NCI-H510A treated with DMSO at 0.1 percent for 48 hours (cell line): Measurements from ENCODE around the gene RNU1-3.
"Not testable (repeated sequence)": the region's sequence is repeated elsewhere in the genome, so short reads cannot be mapped to it uniquely, and the experiment has no call there.

Experiments used
- DNase-seq: peaks from one replicate; lab custom pipeline; 2025; lab: John Stamatoyannopoulos, UW

The RNU1-3 gene

GRCh38 chr1:16651560-16651959, 15.2 kb downstream of the RNU1-3 start:
- not testable (repeated sequence) for DNase-seq

DNA sequence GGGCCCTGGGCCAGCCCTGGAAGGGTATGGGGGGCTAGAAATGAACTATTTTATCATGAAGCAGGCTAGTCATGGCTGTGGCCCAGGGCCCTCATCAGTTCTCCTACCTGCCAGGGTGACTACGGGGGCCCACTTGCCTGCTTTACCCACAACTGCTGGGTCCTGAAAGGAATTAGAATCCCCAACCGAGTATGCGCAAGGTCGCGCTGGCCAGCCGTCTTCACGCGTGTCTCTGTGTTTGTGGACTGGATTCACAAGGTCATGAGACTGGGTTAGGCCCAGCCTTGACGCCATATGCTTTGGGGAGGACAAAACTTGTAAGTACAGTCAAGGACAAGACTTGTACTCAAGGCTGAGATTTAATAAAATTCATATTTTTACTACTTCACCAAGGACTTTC, 16.8 kb downstream of the RNU1-3 start:
- DNase-seq: not testable (repeated sequence)

DNA sequence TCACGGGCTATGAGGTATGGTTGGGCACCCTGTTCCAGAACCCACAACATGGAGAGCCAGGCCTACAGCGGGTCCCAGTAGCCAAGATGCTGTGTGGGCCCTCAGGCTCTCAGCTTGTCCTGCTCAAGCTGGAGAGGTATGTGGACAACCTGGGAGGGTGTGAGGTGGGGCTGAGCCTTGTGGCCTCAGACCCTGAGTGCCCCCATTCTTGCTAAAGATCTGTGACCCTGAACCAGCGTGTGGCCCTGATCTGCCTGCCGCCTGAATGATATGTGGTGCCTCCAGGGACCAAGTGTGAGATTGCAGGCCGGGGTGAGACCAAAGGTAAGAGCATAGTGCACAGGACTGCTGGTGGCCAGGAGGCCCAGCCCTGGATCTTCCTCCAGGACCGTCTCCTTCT, 17.4 kb downstream of the RNU1-3 start:
- DNase-seq: not testable (repeated sequence)

- DNase-seq: not testable (repeated sequence)
Observed at GRCh38 chr1:16648756-16649155, 18.0 kb downstream of the RNU1-3 start.

DNA sequence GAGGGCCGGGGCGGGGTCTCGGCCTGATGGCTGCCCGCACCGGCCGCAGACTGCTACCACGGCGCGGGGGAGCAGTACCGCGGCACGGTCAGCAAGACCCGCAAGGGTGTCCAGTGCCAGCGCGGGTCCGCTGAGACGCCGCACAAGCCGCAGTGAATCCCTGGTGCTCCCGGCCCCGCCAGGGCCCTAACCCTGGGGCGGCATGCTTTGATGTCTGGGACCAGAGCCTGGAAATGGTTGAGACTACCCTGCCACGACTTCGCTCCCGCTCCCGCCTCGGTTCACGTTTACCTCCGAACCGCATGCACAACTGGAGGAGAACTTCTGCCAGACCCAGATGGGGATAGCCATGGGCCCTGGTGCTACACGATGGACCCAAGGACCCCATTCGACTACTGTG, 18.5 kb downstream of the RNU1-3 start:
- DNase-seq: not testable (repeated sequence)

- DNase-seq: not testable (repeated sequence)
Observed at GRCh38 chr1:16647179-16648176, 19.3 kb downstream of the RNU1-3 start.

GRCh38 chr1:16646716-16647115, 20.0 kb downstream of the RNU1-3 start:
- not testable (repeated sequence) for DNase-seq

DNA sequence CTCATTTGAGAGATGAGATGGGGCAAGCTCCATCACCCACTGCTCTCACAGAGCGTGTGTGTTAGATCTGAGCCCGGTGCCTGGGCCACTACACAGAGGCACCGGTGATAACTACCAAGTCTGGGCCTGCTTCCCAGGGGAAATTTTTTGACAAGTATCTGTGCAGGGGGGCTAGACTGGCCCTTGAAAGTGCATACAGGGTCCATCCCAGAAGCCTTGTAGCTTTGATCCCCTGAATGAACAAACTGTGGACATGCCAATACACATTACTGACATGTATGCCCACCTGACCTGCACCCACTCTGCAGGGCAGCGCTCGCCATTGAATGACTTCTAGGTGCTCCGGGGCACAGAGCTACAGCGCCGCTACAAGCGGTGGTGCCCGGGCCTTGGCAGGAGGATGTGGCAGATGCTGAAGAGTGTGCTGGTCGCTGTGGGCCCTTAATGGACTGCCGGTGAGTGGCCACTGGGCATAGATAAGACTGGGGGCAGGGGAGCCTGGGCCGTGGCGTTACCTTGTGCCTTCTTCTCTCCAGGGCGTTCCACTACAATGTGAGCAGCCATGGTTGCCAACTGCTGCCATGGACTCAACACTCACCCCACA, 20.6 kb downstream of the RNU1-3 start:
- DNase-seq: not testable (repeated sequence)

DNA sequence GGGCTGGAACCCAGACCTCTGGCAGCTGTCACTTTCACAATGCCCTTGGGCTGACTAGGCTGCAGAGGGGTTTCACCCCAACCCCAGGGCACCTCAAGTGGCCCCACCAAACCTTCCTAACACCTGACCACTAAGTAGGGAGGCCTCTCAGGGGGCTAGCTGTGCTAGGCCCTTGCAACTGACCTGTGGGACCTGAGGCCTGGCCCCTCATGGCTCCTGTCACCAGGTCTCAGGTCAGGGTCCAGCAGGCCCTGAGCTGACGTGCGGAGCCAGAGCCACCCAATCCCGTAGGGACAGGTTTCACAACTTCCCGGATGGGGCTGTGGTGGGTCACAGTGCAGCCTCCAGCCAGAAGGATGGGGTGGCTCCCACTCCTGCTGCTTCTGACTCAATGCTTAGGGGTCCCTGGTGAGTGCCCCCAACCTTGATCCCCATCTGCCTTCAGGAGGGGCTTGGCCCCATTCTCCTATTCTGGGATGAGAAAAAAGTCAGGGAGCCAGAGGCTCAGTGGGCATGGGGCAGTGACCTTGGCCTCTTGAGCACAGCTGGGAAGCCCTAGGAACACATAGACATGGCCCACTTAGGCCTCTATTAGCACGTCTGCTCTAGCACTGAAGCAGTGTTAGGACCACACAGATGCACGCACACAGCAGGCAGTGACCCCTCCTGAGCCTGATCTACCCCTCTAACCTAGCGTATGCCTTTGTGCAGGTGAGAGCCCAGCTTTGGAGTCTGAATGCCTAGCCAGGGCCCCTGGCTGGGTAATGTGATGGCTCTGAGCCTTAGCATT, 21.3 kb downstream of the RNU1-3 start:
- DNase-seq: not testable (repeated sequence)

GRCh38 chr1:16644482-16645270, 22.1 kb downstream of the RNU1-3 start:
- DNase-seq: peak; percentile 100

DNA sequence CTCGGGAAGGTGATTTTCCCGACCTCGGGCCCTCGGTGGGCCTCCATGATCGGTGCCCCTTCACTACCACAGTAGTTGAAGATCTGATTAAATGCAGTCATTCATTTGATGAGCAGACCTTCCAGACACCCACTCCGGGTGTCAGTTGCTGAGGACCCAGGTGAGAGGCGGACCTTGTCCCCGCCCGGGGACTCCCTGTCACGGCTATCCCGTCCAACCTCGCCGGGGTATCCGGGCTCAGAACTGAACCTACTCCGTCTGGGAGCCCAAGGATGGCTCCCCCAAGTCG, 22.6 kb downstream of the RNU1-3 start:
- DNase-seq: peak; percentile 82

GRCh38 chr1:16643476-16644192, 23.1 kb downstream of the RNU1-3 start:
- peak; percentile 82 for DNase-seq

DNA sequence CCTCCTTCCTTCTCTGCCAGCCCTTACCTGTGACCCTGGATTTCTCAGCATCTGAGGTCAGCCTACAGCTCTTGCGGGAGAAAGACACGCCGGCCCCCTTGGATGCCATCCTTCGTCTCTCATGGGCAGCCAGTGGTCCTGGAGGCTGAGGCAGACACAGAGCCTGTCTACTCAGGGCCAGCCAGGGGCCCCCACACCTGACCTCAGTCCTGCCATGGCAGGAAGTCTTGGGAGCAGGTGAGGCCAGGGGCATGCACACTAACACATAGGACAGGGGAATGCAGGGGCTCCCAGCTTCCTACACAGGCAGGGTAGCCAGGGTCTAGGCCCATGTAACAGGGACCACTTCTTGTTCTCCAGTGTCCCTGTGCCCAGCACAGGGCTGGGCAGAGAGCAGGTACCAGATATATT, 23.7 kb downstream of the RNU1-3 start:
- not testable (repeated sequence) for DNase-seq

GRCh38 chr1:16642025-16642966, 24.5 kb downstream of the RNU1-3 start:
- not testable (repeated sequence) for DNase-seq

- DNase-seq: not testable (repeated sequence)
Observed at GRCh38 chr1:16641159-16641975, 25.4 kb downstream of the RNU1-3 start.

DNA sequence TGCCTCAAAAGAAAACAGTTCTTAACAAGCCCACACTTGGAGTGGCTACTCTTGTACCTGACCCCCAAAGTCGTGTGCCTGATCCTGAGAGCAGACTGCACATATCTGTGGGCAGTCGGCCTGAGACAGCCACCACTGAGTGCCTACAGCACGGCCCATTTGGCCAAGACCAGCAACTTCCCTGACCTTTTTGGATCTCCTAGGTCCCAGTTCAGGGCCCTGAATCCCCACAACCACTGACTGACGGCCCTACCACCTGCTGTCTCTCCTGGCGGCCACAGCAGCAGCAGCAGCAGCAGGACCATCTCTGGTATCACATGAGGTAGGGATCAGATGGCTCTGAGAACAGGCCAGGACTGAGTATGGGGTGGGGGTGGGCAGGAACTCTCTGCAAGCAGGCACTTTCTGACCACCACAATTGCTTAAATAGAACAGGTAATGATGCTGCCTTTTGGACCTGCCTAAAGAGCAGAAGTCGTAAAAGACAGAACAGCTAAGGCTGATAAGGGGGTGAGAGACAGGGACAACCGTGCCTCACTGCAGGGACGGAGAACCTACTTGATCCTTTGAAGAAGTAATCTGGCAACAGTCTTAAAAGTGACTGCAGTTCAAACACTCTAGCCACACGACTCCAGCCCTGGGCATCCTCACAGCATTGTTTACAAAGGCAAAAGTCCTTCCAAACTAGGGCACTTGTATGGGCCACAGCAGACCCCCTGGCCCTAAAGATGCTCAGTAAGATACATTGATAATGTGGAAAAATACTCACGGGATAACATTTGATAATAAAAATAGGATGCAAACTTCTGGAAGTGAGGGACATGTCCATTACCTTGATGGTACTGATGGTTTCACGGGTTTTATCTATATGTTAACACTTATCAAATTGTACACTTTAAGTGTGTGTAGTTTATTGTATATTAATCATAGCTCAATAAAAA, 27.4 kb downstream of the RNU1-3 start:
- DNase-seq: not testable (repeated sequence)

- not testable (repeated sequence) for DNase-seq
Observed at GRCh38 chr1:16637941-16638778, 28.6 kb downstream of the RNU1-3 start.
